ENCODE results near the gene CASP9.
"Not testable (repeated sequence)": the region's sequence is repeated elsewhere in the genome, so short reads cannot be mapped to it uniquely, and the experiment has no call there.

CASP9 gene

DNA sequence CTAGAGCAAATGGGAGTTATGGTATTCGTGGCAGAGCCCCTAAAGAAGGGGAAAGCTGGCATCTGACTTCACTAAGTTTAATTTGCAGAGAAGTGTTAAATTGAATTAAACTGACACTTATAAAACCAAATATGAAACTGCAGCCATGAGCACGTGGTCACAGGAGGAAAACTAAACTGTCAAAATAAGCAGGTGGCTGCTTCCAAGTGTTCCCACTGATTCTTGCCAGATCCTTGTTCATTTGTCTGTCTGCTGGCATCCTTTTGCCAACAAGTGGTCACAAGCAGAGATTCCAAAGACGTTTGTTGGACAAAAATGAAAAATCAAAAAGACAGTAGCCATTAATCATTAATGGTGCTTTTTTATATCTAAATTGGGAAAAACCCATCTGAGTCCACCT is 54.7 kb downstream of the CASP9 start:
- no peak for DNase-seq

- no peak for DNase-seq
Observed at GRCh38 chr1:15468145-15468544, 55.9 kb downstream of the CASP9 start.

- not testable (repeated sequence) for DNase-seq
Observed at GRCh38 chr1:15466955-15467625, 56.9 kb downstream of the CASP9 start.

GRCh38 chr1:15465674-15466073 is 58.3 kb downstream of the CASP9 start:
- no peak for DNase-seq

DNA sequence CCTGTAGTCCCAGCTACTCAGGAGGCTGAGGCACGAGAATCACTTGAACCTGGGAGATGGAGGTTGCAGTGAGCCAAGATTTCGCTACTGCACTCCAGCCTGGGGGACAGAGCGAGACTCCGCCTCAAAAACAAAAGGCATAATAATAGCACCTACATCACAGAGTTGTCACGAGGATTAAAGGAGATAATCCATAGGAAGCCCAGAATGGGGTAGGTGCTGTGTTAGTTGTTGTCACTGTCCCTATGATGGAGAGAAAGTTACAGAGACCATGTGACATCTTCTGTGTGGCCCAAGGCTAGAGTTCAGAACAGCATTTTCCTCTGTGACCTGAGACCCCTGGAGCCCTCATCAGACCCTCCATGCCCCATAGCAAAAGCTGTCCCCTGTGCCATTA is 60.1 kb downstream of the CASP9 start:
- not testable (repeated sequence) for DNase-seq

GRCh38 chr1:15463064-15463800 is 60.8 kb downstream of the CASP9 start:
- not testable (repeated sequence) for DNase-seq

- no peak for DNase-seq
Observed at GRCh38 chr1:15460708-15461095, 63.3 kb downstream of the CASP9 start.

GRCh38 chr1:15459771-15460707 is 64.0 kb downstream of the CASP9 start:
- DNase-seq = no peak

- not testable (repeated sequence) for DNase-seq
Observed at GRCh38 chr1:15458388-15458787, 65.6 kb downstream of the CASP9 start.

- no peak for DNase-seq
Observed at GRCh38 chr1:15457585-15457984, 66.4 kb downstream of the CASP9 start.

DNA sequence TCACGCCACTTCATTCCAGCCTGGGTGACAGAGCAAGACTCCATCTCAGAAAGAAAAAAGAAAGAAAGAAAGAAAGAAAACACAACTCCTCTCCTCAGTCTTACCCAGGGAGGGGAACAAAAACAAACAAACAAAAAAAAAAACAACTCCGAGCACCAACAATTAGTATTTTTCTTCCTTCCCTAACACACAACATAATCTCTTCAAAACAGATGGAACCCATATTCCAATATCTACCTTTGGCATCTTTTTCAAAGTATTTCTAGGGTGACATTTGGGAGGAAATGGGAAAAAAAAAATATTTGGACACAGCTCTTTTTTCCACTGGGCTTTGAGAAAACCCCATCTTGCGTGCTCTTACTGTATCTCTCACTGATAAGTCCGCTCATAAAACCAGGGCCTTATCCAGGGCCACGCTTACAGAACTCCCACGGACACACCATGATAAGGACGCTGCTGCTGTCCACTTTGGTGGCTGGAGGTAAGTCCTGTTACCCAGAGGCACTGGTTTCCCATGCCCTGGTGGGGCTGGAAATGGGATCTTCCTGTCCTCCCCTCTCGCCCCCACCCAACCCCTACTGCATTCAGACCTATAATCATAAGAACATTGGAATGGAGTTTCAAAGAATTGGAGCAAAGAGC is 67.6 kb downstream of the CASP9 start, which contains the start of gene CELA2A:
Gene CELA2A, plus strand, starts transcription at position 420 of the 642 bp plus-strand sequence. Its CDS starts 22 bp downstream, at position 442.
- DNase-seq = no peak

- no peak for DNase-seq
Observed at GRCh38 chr1:15455522-15455921, 68.5 kb downstream of the CASP9 start.

GRCh38 chr1:15454256-15454655 is 69.8 kb downstream of the CASP9 start:
- no peak for DNase-seq

DNA sequence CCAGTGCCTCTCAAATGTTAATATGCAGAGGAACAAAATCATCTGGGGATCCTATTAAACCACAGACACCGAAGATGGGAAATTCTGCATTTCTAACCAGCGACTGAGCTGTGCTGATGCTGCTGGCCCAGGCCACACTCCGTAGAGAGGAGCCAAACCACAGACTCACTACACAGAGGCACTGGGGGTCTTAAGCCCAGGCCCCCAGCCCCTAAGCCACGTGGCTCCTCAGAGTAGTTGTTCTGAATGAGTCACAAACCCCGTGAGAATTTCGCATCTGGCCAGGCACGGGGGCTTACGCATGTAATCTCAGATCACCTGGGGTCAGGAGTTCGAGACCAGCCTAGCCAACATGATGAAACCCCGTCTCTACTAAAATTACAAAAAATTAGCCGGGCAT is 70.3 kb downstream of the CASP9 start:
- no peak for DNase-seq

DNA sequence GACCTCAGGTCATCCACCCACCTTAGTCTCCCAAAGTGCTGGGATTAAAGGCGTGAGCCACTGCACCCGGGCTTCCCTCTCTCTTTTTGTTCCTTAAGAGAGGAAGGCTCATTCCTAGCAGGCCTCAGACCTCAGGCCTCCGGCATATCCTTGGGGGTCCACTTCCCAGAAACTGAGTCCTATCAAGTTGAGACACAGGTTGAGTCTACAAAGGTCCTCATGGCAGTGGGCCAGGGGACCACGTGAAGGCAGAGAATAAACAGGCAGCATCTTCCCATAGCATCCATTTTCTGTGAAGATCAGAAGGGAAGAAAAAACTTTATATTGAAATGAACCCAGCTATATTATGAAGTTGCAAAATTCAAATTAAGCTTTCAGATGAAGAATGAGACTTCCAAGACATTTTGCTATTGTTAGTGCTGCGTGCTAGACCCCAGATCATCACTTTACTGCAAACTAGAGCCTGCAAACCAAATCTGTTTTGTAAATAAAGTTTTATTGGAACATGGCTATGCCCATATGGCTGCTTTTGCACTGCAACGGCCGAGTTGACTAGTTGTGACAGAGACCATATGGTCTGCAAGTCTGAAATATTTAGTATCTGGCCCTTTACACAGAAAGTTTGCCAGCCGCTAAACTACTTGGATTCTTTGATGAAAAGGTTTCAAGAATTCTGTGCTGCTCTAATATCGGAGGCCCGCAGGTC is 71.0 kb downstream of the CASP9 start:
- DNase-seq = no peak

- no peak for DNase-seq
Observed at GRCh38 chr1:15452216-15452615, 71.8 kb downstream of the CASP9 start.

GRCh38 chr1:15451014-15451722 is 72.8 kb downstream of the CASP9 start:
- DNase-seq = no peak

DNA sequence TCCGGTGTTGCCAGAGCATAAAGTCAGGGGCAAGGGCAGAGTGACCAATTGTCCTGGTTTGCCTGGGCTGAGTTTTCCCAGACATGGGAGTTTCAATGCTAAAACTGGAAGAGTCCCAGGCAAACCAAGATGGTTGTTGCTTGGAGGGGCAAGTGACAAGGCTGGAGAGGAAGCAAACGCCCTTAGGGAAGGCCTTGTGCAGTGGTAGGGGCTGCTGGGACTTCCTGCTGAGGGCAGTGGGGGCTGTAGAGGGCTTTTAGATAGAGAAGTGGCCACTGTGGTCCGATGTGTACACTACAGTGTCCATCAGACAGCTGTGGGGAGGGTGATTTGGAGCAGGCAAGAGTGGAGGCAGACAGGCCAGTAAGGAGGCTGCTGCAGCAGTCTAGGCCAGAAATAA is 74.4 kb downstream of the CASP9 start:
- no peak for DNase-seq

DNA sequence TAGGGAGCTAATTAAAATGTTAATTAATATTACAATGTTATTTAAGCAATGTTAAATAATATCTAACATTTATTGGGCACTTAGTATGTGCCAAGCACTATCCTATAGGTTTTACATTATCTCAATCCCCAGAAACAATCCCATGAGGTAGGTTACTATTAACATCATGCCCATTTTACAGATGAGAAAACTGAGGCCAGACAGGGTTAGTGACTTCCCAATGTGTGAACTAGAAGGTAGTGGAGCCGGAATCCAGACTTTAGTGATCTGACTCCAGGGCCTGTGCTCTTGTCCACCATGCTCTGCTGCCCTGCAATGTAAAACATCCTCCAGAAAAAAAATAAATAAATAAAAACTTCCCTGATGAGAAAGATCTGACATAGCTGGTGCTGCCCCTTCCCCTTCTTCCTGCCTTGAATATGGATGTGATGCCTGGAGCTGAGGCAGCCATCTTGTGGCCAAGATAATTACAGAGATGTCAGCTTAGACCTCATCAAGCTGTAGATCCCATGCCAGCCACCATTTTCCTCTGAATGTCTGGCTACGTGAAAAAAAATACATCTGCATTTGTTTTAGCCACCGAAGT is 75.0 kb downstream of the CASP9 start:
- no peak for DNase-seq

GRCh38 chr1:15446212-15446611 is 77.8 kb downstream of the CASP9 start:
- no peak for DNase-seq
